Stimulated activated CD4-positive, alpha-beta T cell treated with anti-CD3 and anti-CD28 coated beads, Interleukin-12 subunit alpha, Interleukin-12 subunit beta, amount 100 ng/mL, for 48 hours (primary cell): ENCODE measurements around the gene TRIM31.
A peak's percentile ranks its signal among the peaks of the same experiment; 100 is the strongest.

Source experiments
- DNase-seq, 3 donors: peaks; one replicate each; pipeline ENCODE4 v3.0.0-alpha.2; 2020; ENCODE audit warnings: low read depth in 2 of 3, low spot score in 1 of 3

TRIM31 gene

GRCh38 chr6:30087876-30088275 is 25.0 kb downstream of the TRIM31 start:
- no peak for DNase-seq

GRCh38 chr6:30077218-30077617 is 35.7 kb downstream of the TRIM31 start:
- DNase-seq: no peak

- DNase-seq: no peak
These were observed 36.8 kb downstream of the TRIM31 start for GRCh38 chr6:30075790-30076732.

GRCh38 chr6:30075094-30075789 is 37.6 kb downstream of the TRIM31 start, which contains the start of gene RNF39:
TSS of gene RNF39 (minus strand) at chr6:30075769. CDS start at chr6:30075585, 184 bp downstream.
- DNase-seq: no peak

GRCh38 chr6:30074331-30075093 is 38.4 kb downstream of the TRIM31 start:
- DNase-seq: no peak

- DNase-seq: no peak
These were observed 39.2 kb downstream of the TRIM31 start for GRCh38 chr6:30073489-30074235.

GRCh38 chr6:30071858-30072257 is 41.0 kb downstream of the TRIM31 start:
- DNase-seq: no peak

- no peak for DNase-seq
These were observed 41.6 kb downstream of the TRIM31 start for GRCh38 chr6:30071081-30071818.

- DNase-seq: no peak
These were observed 45.3 kb downstream of the TRIM31 start for GRCh38 chr6:30067460-30068139.

- DNase-seq: peak; percentile 96 to 98 (median 96)
These were observed 46.1 kb downstream of the TRIM31 start, which contains the start of gene PPP1R11 for GRCh38 chr6:30066577-30067459. TSS of gene PPP1R11 (plus strand) at chr6:30067198. CDS start at chr6:30067411, 213 bp downstream.

GRCh38 chr6:30066082-30066481 is 46.8 kb downstream of the TRIM31 start:
- DNase-seq: no peak

- no peak for DNase-seq
These were observed 49.6 kb downstream of the TRIM31 start for GRCh38 chr6:30063315-30063714.

- DNase-seq: no peak
These were observed 50.3 kb downstream of the TRIM31 start for GRCh38 chr6:30062471-30063178.

- peak in 1 of 3 donors; percentile 20 for DNase-seq
These were observed 50.9 kb downstream of the TRIM31 start for GRCh38 chr6:30061858-30062458.

- DNase-seq: peak; percentile 76 to 83 (median 77)
These were observed 51.6 kb downstream of the TRIM31 start, which contains the start of gene POLR1H for GRCh38 chr6:30061092-30061857. TSS of gene POLR1H (plus strand) at chr6:30061265. CDS start at chr6:30061525, 260 bp downstream.

GRCh38 chr6:30060606-30061091 is 52.2 kb downstream of the TRIM31 start:
- no peak for DNase-seq
